Spleen (tissue), 7 donors: Measurements from ENCODE around the gene PIGR.

Source experiments
- CTCF ChIP-seq, 11 experiments: fragments of 200-600 bp in 7 of 11; fragments of 450-650 bp in 4 of 11; sonication (generic) in 4 of 11; IDR thresholded peaks in 8 of 11; conservative IDR thresholded peaks in 3 of 11; 1 replicate in 7 of 11; 2 replicates in 4 of 11; pipeline versions ENCODE4 v1.4.0 to v1.8.0; 2016 to 2021; ENCODE audit warnings: antibody characterized with exemption in 11 of 11, inconsistent platforms in 4 of 11, mild to moderate bottlenecking in 1 of 11
- POLR2A ChIP-seq, 3 donors: fragments of 450-650 bp; IDR thresholded peaks; one replicate each; pipeline ENCODE4 v1.5.1; 2017; ENCODE audit warnings: antibody characterized with exemption in 3 of 3, mild to moderate bottlenecking in 1 of 3
- POLR2AphosphoS5 ChIP-seq, 3 donors: sonication (generic); formaldehyde crosslinking; IDR thresholded peaks; one replicate each; pipeline ENCODE4 v1.5.1; 2017; ENCODE audit warnings: antibody characterized with exemption in 3 of 3
- donor health status: DM: no; HTN: no; CAD: no; lungs with moderate emphysema.
- donor health status: DM: no; HTN: no; CAD: no.
- donor health status: DM: no; HTN: no; CAD: no.

- TF ChIP-seq CTCF (IDR thresholded peaks at IDR 0.05 in 8 of 11, conservative IDR thresholded peaks at IDR 0.05 in 3 of 11) (no peak), POLR2A (IDR thresholded peaks at IDR 0.05) (no peak), POLR2AphosphoS5 (IDR thresholded peaks at IDR 0.05) (no peak)
Observed at GRCh38 chr1:206972728-206973127, 26.5 kb upstream of the PIGR start.
